ENCODE measurements around the gene SLAMF9.

- no peak for TF ChIP-seq CTCF (conservative IDR thresholded peaks at IDR 0.05; ENCODE audit: low read depth, low read length)
- TF ChIP-seq EZH2 (IDR thresholded peaks at IDR 0.05; ENCODE audit: low read length, unreplicated experiment) = no peak
- TF ChIP-seq EZH2phosphoT487 (IDR thresholded peaks at IDR 0.05; ENCODE audit: borderline replicate concordance, low read length) = no peak
Observed at GRCh38 chr1:159906960-159907359, 47.1 kb downstream of the SLAMF9 start.
